Transverse colon (tissue), 4 donors: ENCODE measurements around the gene SYCP2. TPM values are rescaled to one million over a fixed set of nuclear protein-coding genes. Genes with fewer than 3 reads are reported as not detected.

Experiments used
- DNase-seq: peaks from one replicate; pipeline ENCODE4 v3.0.0-alpha.2; 2019
- H3K27ac ChIP-seq, 4 donors: fragments of 200-600 bp; sonication (generic); 2 replicates each; pipeline ENCODE4 v1.5.1; 2016 to 2018; ENCODE audit warnings: inconsistent platforms in 4 of 4
- H3K27me3 ChIP-seq: fragments of 200-600 bp; sonication (generic); 2 replicates; pipeline ENCODE4 v1.5.1; 2017; ENCODE audit warnings: inconsistent platforms
- H3K36me3 ChIP-seq, 4 donors: fragments of 200-600 bp; sonication (generic); 2 replicates each; pipeline ENCODE4 v1.5.1; 2017 to 2019; ENCODE audit warnings: inconsistent platforms in 4 of 4
- H3K4me1 ChIP-seq, 4 donors: fragments of 200-600 bp; sonication (generic); 2 replicates each; pipeline ENCODE4 v1.5.1; 2017 to 2020; ENCODE audit warnings: inconsistent platforms in 4 of 4
- H3K4me3 ChIP-seq, 4 donors: fragments of 200-600 bp; sonication (generic); 1 replicate in 1 of 4; 2 replicates in 3 of 4; pipeline versions ENCODE4 v1.5.1 to v1.6.1; 2017 to 2019; ENCODE audit warnings: inconsistent platforms in 4 of 4
- H3K9me3 ChIP-seq, 2 donors: fragments of 200-600 bp; sonication (generic); 2 replicates each; pipeline ENCODE4 v1.5.1; 2017 to 2019; ENCODE audit warnings: inconsistent platforms in 2 of 2
- CTCF ChIP-seq, 5 experiments: fragments of 200-600 bp in 3 of 5; fragments of 450-650 bp in 2 of 5; sonication (generic) in 3 of 5; IDR thresholded peaks; 1 replicate in 2 of 5; 2 replicates in 3 of 5; pipeline ENCODE4 v1.5.1; 2016 to 2017; ENCODE audit warnings: antibody characterized with exemption in 5 of 5, inconsistent platforms in 3 of 5, mild to moderate bottlenecking in 2 of 5, moderate library complexity in 1 of 5
- EP300 ChIP-seq: sonication (generic); formaldehyde crosslinking; IDR thresholded peaks from one replicate; pipeline ENCODE4 v1.6.1; 2017; ENCODE audit warnings: antibody characterized with exemption, low read depth
- POLR2A ChIP-seq: fragments of 450-650 bp; IDR thresholded peaks from one replicate; pipeline ENCODE4 v1.6.1; 2016; ENCODE audit warnings: antibody characterized with exemption, mild to moderate bottlenecking, moderate library complexity
- POLR2AphosphoS5 ChIP-seq, 3 donors: sonication (generic); formaldehyde crosslinking; IDR thresholded peaks; one replicate each; pipeline ENCODE4 v1.6.1; 2016; ENCODE audit warnings: antibody characterized with exemption in 3 of 3
- WGBS, 2 donors: methylation state at CpG; one replicate each; pipeline ENCODE4 v1.1.5; 2018; ENCODE audit warnings: low coverage in 1 of 2; 5-methylcytosine and 5-hydroxymethylcytosine counted together
- in situ Hi-C, 4 donors: fragments of 200-750 bp; cut with MboI; loops; one replicate each; pipeline versions ENCODE4 v1.15.0 to v1.15.1; 2017; ENCODE audit warnings: low sequenced_read_pairs in 3 of 4, low pct_ligation_motif_present in 1 of 4, low pct_unique_long_range_greater_than_20kb in 1 of 4
- intact Hi-C: fragments of 100-400 bp; cut with DNase I; formaldehyde crosslinking; loops from one replicate; pipeline ENCODE4 v1.15.1; 2023; ENCODE audit warnings: low total_unique reads
- total RNA-seq, 4 donors: library from RNA; depleted of rRNA; stranded (reverse); fragments of >200 nt; gene quantifications; one replicate each; pipeline ENCODE4 v1.1.0, GENCODE V29; 2016

Gene SYCP2
- total RNA-seq, 4 donors from 2014 or later = 0.82 to 1.1 TPM; not detected in 2

GRCh38 chr20:59920944-59921343 is 12.5 kb downstream of the SYCP2 start:
- no peak for DNase-seq
- Histone ChIP-seq H3K4me3 (no peak overlapping the region), H3K4me1 (peaks cover 0 to 18% (median 11%) of the 10 kb centered on the region in 4 donors), H3K27me3 (no peaks in the 10 kb centered on the region), H3K27ac (no peak overlapping the region), H3K9me3 (no peaks in the 10 kb centered on the region), H3K36me3 (no peaks in the 10 kb centered on the region)
- TF ChIP-seq CTCF (IDR thresholded peaks at IDR 0.05) (no peak), POLR2AphosphoS5 (IDR thresholded peaks at IDR 0.05) (no peak), POLR2A (no peak), EP300 (no peak)
- in situ Hi-C loops = no loop called here
- intact Hi-C loops = no loop called here

- Histone ChIP-seq H3K9me3 (no peaks in the 10 kb centered on the region), H3K27ac (no peak overlapping the region), H3K27me3 (peaks cover 6% of the 10 kb centered on the region), H3K36me3 (no peaks in the 10 kb centered on the region), H3K4me3 (no peak overlapping the region), H3K4me1 (no peaks in the 10 kb centered on the region)
- intact Hi-C loops = no loop called here
- 46 to 50% methylated on average over 3 to 4 of the region's 4 CpGs for WGBS, 2 donors
- TF ChIP-seq POLR2AphosphoS5 (IDR thresholded peaks at IDR 0.05) (no peak), CTCF (IDR thresholded peaks at IDR 0.05) (no peak), POLR2A (no peak), EP300 (no peak)
- in situ Hi-C loops = no loop called here
- DNase-seq = no peak
These were observed 20.8 kb downstream of the SYCP2 start for GRCh38 chr20:59912609-59913008.

- no peak for DNase-seq
- H3K4me1 ChIP-seq = no peaks in the 10 kb centered on the region
- TF ChIP-seq CTCF (IDR thresholded peaks at IDR 0.05) = no peak
- no peak for TF ChIP-seq POLR2A
- TF ChIP-seq EP300 = no peak
- TF ChIP-seq POLR2AphosphoS5 (IDR thresholded peaks at IDR 0.05) = no peak
- H3K27ac ChIP-seq = no peak overlapping the region
- H3K27me3 ChIP-seq = peaks cover 6% of the 10 kb centered on the region
- intact Hi-C loops (no loop called here), in situ Hi-C loops (no loop called here)
- WGBS, 2 donors = 79 to 86% methylated on average over 2 of the region's 2 CpGs
- no peak overlapping the region for H3K4me3 ChIP-seq
- H3K9me3 ChIP-seq = no peaks in the 10 kb centered on the region
- no peaks in the 10 kb centered on the region for H3K36me3 ChIP-seq
These were observed 22.4 kb downstream of the SYCP2 start for GRCh38 chr20:59911041-59911440.

- TF ChIP-seq CTCF (IDR thresholded peaks at IDR 0.05) = no peak
- TF ChIP-seq POLR2A = no peak
- no peak for TF ChIP-seq POLR2AphosphoS5 (IDR thresholded peaks at IDR 0.05)
- no peak for TF ChIP-seq EP300
- intact Hi-C loops = no loop called here
- WGBS, 2 donors = 91 to 96% methylated on average over 5 of the region's 5 CpGs
- H3K27ac ChIP-seq = no peak overlapping the region
- peaks cover 6% of the 10 kb centered on the region for H3K27me3 ChIP-seq
- no peaks in the 10 kb centered on the region for H3K4me1 ChIP-seq
- H3K36me3 ChIP-seq = no peaks in the 10 kb centered on the region
- in situ Hi-C loops = no loop called here
- H3K9me3 ChIP-seq = no peaks in the 10 kb centered on the region
- no peak overlapping the region for H3K4me3 ChIP-seq
- DNase-seq = no peak
These were observed 24.6 kb downstream of the SYCP2 start for GRCh38 chr20:59908855-59909254.
